ENCODE measurements around the gene RMND5B. TPM values are rescaled to one million over a fixed set of nuclear protein-coding genes. Genes with fewer than 3 reads are reported as not detected.

The RMND5B gene
- total and polyA plus RNA-seq, 10 of the 15 experiments (the other 5 are each of a cell fraction or from before 2014, with no cell fraction given): 1.6 to 50.7 (median 30.9) TPM

DNA sequence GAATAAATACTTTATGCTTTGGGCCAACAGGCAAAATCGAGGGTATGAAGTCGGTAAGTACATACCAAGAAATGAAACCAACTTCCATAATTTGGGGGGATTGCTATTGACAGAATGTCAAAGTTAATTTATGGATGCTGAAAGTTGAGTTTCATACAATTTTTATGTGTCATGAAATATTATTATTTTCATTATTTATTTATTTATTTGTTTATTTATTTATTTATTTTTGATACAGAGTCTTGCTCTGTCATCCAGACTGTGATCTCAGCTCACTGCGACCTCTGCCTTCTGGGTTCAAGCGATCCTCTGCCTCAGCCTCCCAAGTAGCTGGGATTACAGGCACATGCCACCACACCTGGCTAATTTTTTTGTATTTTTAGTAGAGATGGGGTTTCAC is 60.8 kb downstream of the RMND5B start (continued):
- TF ChIP-seq, protein P1, sequence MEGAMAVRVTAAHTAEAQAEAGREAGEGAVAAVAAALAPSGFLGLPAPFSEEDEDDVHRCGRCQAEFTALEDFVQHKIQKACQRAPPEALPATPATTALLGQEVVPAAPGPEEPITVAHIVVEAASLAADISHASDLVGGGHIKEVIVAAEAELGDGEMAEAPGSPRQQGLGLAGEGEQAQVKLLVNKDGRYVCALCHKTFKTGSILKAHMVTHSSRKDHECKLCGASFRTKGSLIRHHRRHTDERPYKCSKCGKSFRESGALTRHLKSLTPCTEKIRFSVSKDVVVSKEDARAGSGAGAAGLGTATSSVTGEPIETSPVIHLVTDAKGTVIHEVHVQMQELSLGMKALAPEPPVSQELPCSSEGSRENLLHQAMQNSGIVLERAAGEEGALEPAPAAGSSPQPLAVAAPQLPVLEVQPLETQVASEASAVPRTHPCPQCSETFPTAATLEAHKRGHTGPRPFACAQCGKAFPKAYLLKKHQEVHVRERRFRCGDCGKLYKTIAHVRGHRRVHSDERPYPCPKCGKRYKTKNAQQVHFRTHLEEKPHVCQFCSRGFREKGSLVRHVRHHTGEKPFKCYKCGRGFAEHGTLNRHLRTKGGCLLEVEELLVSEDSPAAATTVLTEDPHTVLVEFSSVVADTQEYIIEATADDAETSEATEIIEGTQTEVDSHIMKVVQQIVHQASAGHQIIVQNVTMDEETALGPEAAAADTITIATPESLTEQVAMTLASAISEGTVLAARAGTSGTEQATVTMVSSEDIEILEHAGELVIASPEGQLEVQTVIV (IDR thresholded peaks at IDR 0.05; ENCODE audit: borderline replicate concordance, partially characterized antibody): no peak
- TF ChIP-seq SREBF1 (IDR thresholded peaks at IDR 0.05; ENCODE audit: low read length): no peak
- TF ChIP-seq, protein P2, sequence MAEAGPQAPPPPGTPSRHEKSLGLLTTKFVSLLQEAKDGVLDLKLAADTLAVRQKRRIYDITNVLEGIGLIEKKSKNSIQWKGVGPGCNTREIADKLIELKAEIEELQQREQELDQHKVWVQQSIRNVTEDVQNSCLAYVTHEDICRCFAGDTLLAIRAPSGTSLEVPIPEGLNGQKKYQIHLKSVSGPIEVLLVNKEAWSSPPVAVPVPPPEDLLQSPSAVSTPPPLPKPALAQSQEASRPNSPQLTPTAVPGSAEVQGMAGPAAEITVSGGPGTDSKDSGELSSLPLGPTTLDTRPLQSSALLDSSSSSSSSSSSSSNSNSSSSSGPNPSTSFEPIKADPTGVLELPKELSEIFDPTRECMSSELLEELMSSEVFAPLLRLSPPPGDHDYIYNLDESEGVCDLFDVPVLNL (IDR thresholded peaks at IDR 0.05; ENCODE audit: low read depth, low read length): no peak

DNA sequence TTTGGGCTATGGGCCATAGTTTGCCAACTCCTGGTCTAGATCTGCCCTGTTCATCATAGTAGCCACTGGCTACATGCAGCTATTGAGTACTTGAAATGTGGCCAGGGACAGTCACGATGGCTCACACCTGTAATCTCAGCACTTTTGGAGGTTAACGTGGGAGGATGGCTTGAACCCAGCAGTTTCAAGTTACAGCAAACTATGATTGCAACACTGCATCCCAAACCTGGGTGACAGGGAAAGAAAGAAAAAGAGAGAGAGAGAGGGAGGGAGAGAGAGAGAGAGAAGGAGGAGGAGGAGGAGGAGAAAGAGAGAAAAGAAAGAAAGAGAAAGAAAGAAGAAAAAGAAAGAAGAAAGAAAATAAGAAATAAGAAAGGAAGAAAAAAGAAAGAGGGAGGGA is 61.4 kb downstream of the RMND5B start:
- in situ Hi-C loops (cut with MboI) (no loop called here), intact Hi-C loops (cut with micrococcal nuclease; ENCODE audit: unreplicated experiment) (no loop called here)
- H3K4me2 ChIP-seq (ENCODE audit: control insufficient read depth, insufficient read depth): no peak overlapping the region
- DNase-seq (ENCODE audit: low read depth, low spot score) (no peak), FAIRE-seq (no peak), ATAC-seq (no peak)
- peaks cover 0 to 5% of the 10 kb centered on the region in 2 experiments; a peak in 3 of 4 replicates for H3K27me3 ChIP-seq (replicated peaks in 1 of 2; ENCODE audit: control insufficient read depth in 2 of 2, insufficient read depth in 2 of 2, low read length in 1 of 2)
- ChIA-PET SMC1A (ENCODE audit: uncharacterized antibody, unreplicated experiment) (no interaction called here), CTCF (no interaction called here), RAD21 (ENCODE audit: unreplicated experiment) (no interaction called here), POLR2A (no interaction called here)
- no peak overlapping the region for H3K27ac ChIP-seq (ENCODE audit: control insufficient read depth, insufficient read depth)
- 0% methylated on average over 2 of the region's 2 CpGs for WGBS (ENCODE audit: insufficient coverage, insufficient replicate concordance, low lambda C conversion rate, missing lambda C conversion rate)
- H3K4me3 ChIP-seq: no peak overlapping the region
- no peaks in the 10 kb centered on the region for H3K36me3 ChIP-seq (ENCODE audit: control insufficient read depth in 2 of 2, insufficient read depth in 2 of 2, low read length in 1 of 2)
- H3K79me2 ChIP-seq (ENCODE audit: control insufficient read depth, insufficient read depth, low read length): no peaks in the 10 kb centered on the region
- H3K9ac ChIP-seq (ENCODE audit: control insufficient read depth, insufficient read depth, low read length): no peak overlapping the region
- no peaks in the 10 kb centered on the region for H3K9me3 ChIP-seq (replicated peaks; ENCODE audit: control insufficient read depth, insufficient read depth, low read length)
- H4K20me1 ChIP-seq (ENCODE audit: control insufficient read depth, insufficient read depth): no peaks in the 10 kb centered on the region
- H2AFZ ChIP-seq (ENCODE audit: control insufficient read depth, low read depth, low read length): no peak overlapping the region
- no peak for TF ChIP-seq NBN (IDR thresholded peaks at IDR 0.05)
- TF ChIP-seq KLF5 (IDR thresholded peaks at IDR 0.05; ENCODE audit: partially characterized antibody): no peak
- TF ChIP-seq, protein P3, sequence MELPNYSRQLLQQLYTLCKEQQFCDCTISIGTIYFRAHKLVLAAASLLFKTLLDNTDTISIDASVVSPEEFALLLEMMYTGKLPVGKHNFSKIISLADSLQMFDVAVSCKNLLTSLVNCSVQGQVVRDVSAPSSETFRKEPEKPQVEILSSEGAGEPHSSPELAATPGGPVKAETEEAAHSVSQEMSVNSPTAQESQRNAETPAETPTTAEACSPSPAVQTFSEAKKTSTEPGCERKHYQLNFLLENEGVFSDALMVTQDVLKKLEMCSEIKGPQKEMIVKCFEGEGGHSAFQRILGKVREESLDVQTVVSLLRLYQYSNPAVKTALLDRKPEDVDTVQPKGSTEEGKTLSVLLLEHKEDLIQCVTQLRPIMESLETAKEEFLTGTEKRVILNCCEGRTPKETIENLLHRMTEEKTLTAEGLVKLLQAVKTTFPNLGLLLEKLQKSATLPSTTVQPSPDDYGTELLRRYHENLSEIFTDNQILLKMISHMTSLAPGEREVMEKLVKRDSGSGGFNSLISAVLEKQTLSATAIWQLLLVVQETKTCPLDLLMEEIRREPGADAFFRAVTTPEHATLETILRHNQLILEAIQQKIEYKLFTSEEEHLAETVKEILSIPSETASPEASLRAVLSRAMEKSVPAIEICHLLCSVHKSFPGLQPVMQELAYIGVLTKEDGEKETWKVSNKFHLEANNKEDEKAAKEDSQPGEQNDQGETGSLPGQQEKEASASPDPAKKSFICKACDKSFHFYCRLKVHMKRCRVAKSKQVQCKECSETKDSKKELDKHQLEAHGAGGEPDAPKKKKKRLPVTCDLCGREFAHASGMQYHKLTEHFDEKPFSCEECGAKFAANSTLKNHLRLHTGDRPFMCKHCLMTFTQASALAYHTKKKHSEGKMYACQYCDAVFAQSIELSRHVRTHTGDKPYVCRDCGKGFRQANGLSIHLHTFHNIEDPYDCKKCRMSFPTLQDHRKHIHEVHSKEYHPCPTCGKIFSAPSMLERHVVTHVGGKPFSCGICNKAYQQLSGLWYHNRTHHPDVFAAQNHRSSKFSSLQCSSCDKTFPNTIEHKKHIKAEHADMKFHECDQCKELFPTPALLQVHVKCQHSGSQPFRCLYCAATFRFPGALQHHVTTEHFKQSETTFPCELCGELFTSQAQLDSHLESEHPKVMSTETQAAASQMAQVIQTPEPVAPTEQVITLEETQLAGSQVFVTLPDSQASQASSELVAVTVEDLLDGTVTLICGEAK (IDR thresholded peaks at IDR 0.05; ENCODE audit: borderline replicate concordance): no peak
- TF ChIP-seq NFIC (IDR thresholded peaks at IDR 0.05; ENCODE audit: low read depth, low read length): no peak
- TF ChIP-seq, protein P4, sequence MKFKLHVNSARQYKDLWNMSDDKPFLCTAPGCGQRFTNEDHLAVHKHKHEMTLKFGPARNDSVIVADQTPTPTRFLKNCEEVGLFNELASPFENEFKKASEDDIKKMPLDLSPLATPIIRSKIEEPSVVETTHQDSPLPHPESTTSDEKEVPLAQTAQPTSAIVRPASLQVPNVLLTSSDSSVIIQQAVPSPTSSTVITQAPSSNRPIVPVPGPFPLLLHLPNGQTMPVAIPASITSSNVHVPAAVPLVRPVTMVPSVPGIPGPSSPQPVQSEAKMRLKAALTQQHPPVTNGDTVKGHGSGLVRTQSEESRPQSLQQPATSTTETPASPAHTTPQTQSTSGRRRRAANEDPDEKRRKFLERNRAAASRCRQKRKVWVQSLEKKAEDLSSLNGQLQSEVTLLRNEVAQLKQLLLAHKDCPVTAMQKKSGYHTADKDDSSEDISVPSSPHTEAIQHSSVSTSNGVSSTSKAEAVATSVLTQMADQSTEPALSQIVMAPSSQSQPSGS (IDR thresholded peaks at IDR 0.05; ENCODE audit: low read length): no peak
- TF ChIP-seq NFYA (IDR thresholded peaks at IDR 0.05; ENCODE audit: borderline replicate concordance, low read depth, low read length): no peak
- BruUV-seq (replicated peaks): no TSS peak
- no peaks in the 10 kb centered on the region for H3K4me1 ChIP-seq (ENCODE audit: control insufficient read depth, insufficient read depth, low read length)

All from GM12878 (cell line).